BJ (cell line): ENCODE data around the gene HOXA9. TPM values are rescaled to one million over a fixed set of nuclear protein-coding genes. Genes with fewer than 3 reads are reported as not detected.

Experiments
- CTCF ChIA-PET: fragments of 350-600 bp; formaldehyde crosslinking; extraction: SDS; loops from one replicate; lab custom pipeline; 2021; ENCODE audit warnings: antibody characterized with exemption, inconsistent platforms; lab: Yijun Ruan, JAX
- POLR2A ChIA-PET: fragments of 300-600 bp; sonication (Branson Sonifier 250); formaldehyde crosslinking; extraction: SDS; loops from one replicate; lab custom pipeline; 2021; ENCODE audit warnings: antibody characterized with exemption; lab: Charles Lee
- DNase-seq: peaks from one replicate; pipeline ENCODE4 v3.0.0-alpha.2; 2011; ENCODE audit warnings: low read depth
- H3K27me3 ChIP-seq: 2 replicates; pipeline ENCODE4 v1.6.0; 2011; ENCODE audit warnings: low read length; ENCODE audit not compliant: control insufficient read depth, insufficient read depth
- H3K36me3 ChIP-seq: 2 replicates; pipeline ENCODE4 v1.5.1; 2011; ENCODE audit warnings: low read length; ENCODE audit not compliant: control insufficient read depth, insufficient read depth
- H3K4me3 ChIP-seq: 2 replicates; pipeline ENCODE4 v1.5.1; 2011; ENCODE audit warnings: low read depth, mild to moderate bottlenecking, control low read depth, low read length
- CTCF ChIP-seq: IDR thresholded peaks from 2 replicates; pipeline ENCODE4 v1.5.1; 2011; ENCODE audit warnings: low read depth, mild to moderate bottlenecking, control low read depth, inconsistent platforms, low read length, moderate library complexity; ENCODE audit not compliant: insufficient read depth
- polyA plus RNA-seq: library from polyadenylated mRNA; depleted of rRNA; stranded (reverse); fragments of >200 nt; gene quantifications from 2 replicates; pipeline ENCODE4 v1.2.3, GENCODE V29; 2011

Gene HOXA9
- polyA plus RNA-seq, 1 experiment, result 15.0 TPM

- CTCF ChIA-PET, result interaction anchor here (1.8 kb wide), 1 partner anchor 13 kb away, joined by 4 read pairs; no protein-coding TSS in a partner anchor
These were observed 46.8 kb downstream of the HOXA9 start for GRCh38 chr7:27118580-27118979.

GRCh38 chr7:27117887-27118491 lies 47.3 kb downstream of the HOXA9 start:
- Histone ChIP-seq H3K36me3 (no peaks in the 10 kb centered on the region; the same call in 1 of the 2 replicates), H3K4me3 (no peak overlapping the region), H3K27me3 (peaks cover 10% of the 10 kb centered on the region; the same call in 1 of the 2 replicates)
- TF ChIP-seq CTCF, result no peak
- ChIA-PET CTCF (interaction anchor here (1.8 kb wide), 1 partner anchor 12 kb away, joined by 4 read pairs; no protein-coding TSS in a partner anchor), POLR2A (no interaction called here)
- DNase-seq, result no peak

More at GRCh38 chr7:27118580-27118979, 46.8 kb downstream of the HOXA9 start:
- no peak for TF ChIP-seq CTCF
- no peak for DNase-seq
- Histone ChIP-seq H3K4me3 (no peak overlapping the region), H3K36me3 (no peaks in the 10 kb centered on the region; the same call in 1 of the 2 replicates), H3K27me3 (peaks cover 8% of the 10 kb centered on the region; the same call in 1 of the 2 replicates)
- POLR2A ChIA-PET, result no interaction called here

GRCh38 chr7:27116962-27117886 lies 48.1 kb downstream of the HOXA9 start:
- peaks cover 10% of the 10 kb centered on the region; the same call in 1 of the 2 replicates for H3K27me3 ChIP-seq
- ChIA-PET POLR2A (no interaction called here), CTCF (interaction anchor here (1.0 to 1.2 kb wide), 2 partner anchors 13 to 45 kb away, joined by 3 to 4 read pairs; partner anchors contain the start of gene HOXA4)
- no peaks in the 10 kb centered on the region; the same call in 1 of the 2 replicates for H3K36me3 ChIP-seq
- no peak for TF ChIP-seq CTCF
- no peak overlapping the region for H3K4me3 ChIP-seq
- no peak for DNase-seq

GRCh38 chr7:27116031-27116961 lies 49.0 kb downstream of the HOXA9 start:
- Histone ChIP-seq H3K27me3 (peaks cover 12% of the 10 kb centered on the region), H3K36me3 (no peaks in the 10 kb centered on the region; the same call in 1 of the 2 replicates), H3K4me3 (no peak overlapping the region)
- no peak for TF ChIP-seq CTCF
- CTCF ChIA-PET, result interaction anchor here (1.0 to 1.2 kb wide), 2 partner anchors 14 to 44 kb away, joined by 3 to 4 read pairs; partner anchors contain the start of gene HOXA4
- DNase-seq, result no peak
- POLR2A ChIA-PET, result no interaction called here
